HT-29 (cell line): Measurements from ENCODE around the gene EREG. TPM values are rescaled to one million over a fixed set of nuclear protein-coding genes. Genes with fewer than 3 reads are reported as not detected.
"Not testable (repeated sequence)": the region's sequence is repeated elsewhere in the genome, so short reads cannot be mapped to it uniquely, and the experiment has no call there.

Source experiments
- DNase-seq: peaks from one replicate; pipeline ENCODE4 v3.0.0-alpha.2; 2015; ENCODE audit warnings: low spot score
- total RNA-seq: library from RNA; depleted of rRNA; stranded (reverse); fragments of >200 nt; shearing (Covaris generic); gene quantifications from 2 replicates; pipeline ENCODE4 v1.2.3, GENCODE V29; 2014; rRNA removed

The EREG gene, protein sequence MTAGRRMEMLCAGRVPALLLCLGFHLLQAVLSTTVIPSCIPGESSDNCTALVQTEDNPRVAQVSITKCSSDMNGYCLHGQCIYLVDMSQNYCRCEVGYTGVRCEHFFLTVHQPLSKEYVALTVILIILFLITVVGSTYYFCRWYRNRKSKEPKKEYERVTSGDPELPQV
- total RNA-seq, result 67.4 and 74.0 TPM in 2 replicates

GRCh38 chr4:74364652-74365491 is at the start of gene EREG:
TSS of gene EREG (plus strand) at chr4:74365145. CDS start at chr4:74365309, 164 bp downstream.
- DNase-seq, result peak; percentile 91

GRCh38 chr4:74315376-74315775 is 49.6 kb upstream of the EREG start:
- DNase-seq, result no peak

DNA sequence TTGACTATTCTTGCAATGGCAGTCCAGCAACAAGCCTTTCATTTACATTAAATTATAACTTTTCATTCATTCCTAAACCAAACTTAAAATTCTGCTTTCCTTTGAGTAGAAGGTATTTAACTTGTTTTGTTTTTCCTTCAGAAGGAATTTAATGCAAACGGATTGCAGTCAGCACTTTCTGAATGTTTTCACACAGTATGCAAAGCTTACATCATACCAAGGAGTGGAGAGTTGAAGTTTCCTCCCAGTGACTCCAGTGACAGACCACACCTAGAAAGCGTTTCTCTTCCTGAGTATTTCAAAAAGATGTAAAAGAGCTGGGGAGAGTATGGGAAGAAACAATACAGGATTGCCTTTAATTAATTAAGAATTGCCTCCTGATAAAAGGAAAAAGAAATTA is 48.5 kb upstream of the EREG start:
- no peak for DNase-seq

GRCh38 chr4:74317616-74318246 is 47.2 kb upstream of the EREG start:
- DNase-seq, result no peak

GRCh38 chr4:74318276-74318675 is 46.7 kb upstream of the EREG start:
- no peak for DNase-seq

DNA sequence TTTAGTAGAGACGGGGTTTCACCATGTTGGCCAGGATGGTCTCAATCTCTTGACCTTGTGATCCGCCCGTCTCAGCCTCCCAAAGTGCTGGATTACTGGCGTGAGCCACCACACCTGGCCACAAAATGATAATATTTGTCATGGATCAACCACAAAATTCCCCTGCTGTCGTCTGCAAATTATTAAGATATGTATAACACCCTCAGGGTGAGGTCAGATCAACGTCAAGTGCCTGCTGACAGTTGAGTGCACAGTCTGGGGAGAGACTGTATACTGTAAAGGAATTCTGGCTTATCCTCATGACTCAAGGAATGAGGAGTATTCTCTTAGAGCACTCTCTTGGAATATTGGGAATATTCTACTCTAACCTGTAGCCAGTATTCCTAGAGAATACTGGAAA is 45.5 kb upstream of the EREG start:
- no peak for DNase-seq

GRCh38 chr4:74320559-74321118 is 44.3 kb upstream of the EREG start:
- DNase-seq, result peak; percentile 98

DNA sequence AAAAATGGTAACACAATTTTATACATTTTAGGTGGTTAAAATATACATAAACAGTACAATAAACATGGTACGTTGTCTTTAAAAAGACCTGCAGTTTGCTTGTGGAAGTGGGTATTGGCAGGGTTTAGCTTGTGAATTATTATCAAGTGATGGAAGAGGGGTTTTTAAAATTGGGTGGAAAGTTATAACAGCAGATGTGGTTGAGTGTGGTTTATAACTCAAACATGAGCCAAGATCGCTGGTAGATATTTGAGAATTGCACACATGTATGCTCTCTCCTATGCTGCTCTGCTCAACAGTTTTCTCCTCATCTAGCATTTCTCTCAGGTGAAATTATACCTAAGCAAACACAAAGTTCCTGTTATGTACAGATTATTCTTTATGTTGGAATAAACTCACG is 42.6 kb upstream of the EREG start:
- no peak for DNase-seq

GRCh38 chr4:74323663-74324062 is 41.3 kb upstream of the EREG start:
- DNase-seq, result no peak

GRCh38 chr4:74324262-74324661 is 40.7 kb upstream of the EREG start:
- no peak for DNase-seq

GRCh38 chr4:74325886-74326285 is 39.1 kb upstream of the EREG start:
- no peak for DNase-seq

DNA sequence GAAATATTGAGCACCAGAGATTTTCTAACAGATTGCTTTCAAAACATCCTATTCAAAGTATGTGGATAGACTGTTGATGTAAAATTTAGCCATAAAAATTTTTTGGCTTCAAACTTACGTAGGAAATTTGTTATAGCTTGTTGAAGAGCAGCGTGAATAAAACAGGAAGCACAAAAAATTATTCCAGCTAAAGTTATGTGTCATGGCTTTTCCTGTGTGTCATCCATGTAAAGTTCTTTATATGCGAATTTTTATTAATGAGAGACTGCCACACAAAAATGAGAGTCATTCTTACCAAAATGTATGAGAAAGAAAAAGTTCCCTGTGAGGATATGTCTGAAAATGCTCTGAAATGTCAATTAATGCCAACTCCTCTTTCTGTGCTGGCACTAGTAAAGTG is 37.2 kb upstream of the EREG start:
- DNase-seq, result no peak

DNA sequence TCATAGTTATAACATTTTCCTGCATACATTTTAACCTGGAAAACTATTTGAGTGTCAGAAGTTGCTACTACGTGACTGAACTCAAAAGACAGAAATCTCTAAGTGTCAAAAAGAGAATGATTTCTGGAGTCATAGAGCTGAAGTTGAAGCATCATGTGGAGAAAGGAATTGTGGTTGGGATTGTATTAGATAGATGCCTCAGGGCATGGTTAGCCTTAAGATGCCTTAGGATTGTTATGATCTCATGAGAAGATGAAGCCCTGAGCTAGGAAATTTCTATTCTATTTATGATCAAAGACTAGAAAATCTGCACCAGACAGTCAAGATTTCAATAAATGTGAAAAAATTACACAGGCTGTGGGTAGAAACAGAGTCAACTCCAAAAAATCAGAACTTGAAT is 36.4 kb upstream of the EREG start:
- DNase-seq, result no peak

- no peak for DNase-seq
Measured at GRCh38 chr4:74329307-74329706, 35.6 kb upstream of the EREG start.

DNA sequence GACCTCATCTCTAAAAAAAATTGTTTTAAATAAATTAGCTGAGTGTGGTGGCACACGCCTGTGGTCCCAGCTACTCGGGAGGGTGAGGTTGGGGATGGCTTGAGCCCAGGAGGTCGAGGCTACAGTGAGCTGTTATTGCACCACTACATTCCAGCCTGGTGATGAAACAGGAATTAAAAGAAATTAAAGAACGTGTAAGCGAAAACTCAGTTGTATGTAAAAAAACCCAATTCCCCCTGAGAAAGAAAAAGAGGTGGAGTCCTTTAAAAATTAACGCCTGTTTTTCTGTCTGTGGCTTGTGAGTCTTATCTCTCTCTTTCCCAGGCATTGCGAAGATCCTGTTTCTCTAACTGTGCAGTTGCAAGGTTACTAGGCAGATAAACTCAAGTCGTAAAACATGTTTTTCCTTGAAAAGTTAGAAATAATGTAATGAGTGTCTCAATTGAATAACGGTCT is 34.6 kb upstream of the EREG start:
- no peak for DNase-seq

DNA sequence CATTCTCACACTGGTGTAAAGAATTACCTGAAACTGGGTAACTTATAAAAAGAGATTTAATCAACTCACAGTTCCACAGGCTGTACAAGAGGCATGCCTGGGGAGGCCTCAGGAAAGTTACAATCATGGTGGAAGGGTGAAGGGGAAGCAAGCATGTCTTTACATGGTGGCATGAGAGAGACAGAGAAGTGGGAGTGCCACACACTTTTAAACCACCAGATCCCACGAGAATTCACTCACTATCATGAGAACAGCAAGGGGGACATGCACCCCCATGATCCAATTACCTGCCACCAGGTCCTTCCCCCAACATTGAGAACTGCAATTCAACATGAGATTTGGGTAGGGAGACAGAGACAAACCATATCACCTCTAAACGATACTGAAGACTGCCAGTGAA is 33.7 kb upstream of the EREG start:
- DNase-seq, result no peak

DNA sequence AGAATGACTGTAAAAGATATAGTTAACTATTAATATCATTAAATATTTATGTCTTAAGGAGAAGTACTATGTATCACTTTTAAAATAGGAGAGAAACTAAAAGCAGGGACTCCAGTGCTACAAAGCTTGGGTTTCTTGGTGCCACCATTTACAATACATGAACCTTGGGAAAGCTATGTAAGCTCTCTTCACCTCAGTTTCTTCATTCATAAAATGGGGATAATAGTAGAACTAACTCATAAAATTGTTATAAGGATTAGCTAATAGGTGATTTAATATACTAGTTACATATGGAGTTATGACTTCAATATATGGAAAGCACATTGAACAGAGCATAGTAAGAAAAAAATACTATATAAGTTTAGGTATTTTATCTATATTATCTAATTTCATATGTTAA is 33.0 kb upstream of the EREG start:
- DNase-seq, result no peak

GRCh38 chr4:74334636-74335035 is 30.3 kb upstream of the EREG start:
- no peak for DNase-seq

DNA sequence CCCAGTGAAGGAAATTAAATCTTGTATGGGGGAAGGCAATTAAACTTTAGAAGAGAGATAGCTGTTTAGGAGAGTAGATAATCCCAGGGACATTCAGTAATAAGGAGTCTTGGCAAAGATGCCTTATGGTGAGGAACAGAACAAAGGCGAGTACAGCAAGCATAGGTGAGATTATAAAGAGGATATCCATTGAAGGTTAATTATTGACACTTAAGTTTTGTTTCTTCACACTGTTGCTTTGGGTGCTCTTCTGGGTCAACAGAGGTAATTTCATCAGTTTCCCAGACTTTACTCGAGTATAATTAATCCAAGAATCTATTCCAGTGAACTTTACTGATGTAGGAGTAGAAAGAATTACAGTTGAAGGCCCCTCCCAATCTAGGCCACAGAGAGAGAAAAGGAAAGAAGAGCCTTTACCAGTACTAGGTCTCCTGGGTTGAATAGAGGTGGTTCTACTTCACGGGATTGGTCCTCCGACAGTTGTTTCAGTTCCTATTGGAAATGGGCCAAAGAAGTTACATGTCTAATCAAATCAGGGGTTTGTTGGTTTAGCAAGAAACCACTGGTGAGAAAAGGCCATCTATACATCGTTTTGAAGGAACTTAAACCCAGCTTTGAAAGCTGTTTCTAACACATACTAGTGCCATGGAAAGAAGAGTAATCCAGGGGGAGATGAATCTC is 29.5 kb upstream of the EREG start:
- no peak for DNase-seq

- DNase-seq, result no peak
Measured at GRCh38 chr4:74338792-74339333, 26.1 kb upstream of the EREG start.

GRCh38 chr4:74339501-74339900 is 25.4 kb upstream of the EREG start:
- no peak for DNase-seq

- DNase-seq, result not testable (repeated sequence)
Measured at GRCh38 chr4:74340421-74340820, 24.5 kb upstream of the EREG start.
